ENCODE results near the gene HOXB1. TPM values are rescaled to one million over a fixed set of nuclear protein-coding genes. Genes with fewer than 3 reads are reported as not detected.

HOXB1 gene
- total RNA-seq, result not detected

- Mint-ChIP-seq H3K4me1 (ENCODE audit: low read depth) (no peaks in the 10 kb centered on the region), H3K36me3 (ENCODE audit: insufficient read depth in 2 of 2) (no peaks in the 10 kb centered on the region), H3K4me3 (no peak within 1 kb of the TSS), H3K9me3 (no peaks in the 10 kb centered on the region), H3K27ac (no peak within 1 kb of the TSS), H3K27me3 (ENCODE audit: low read depth) (peaks cover 10% of the 10 kb centered on the region)
- ATAC-seq (replicated peaks in 1 of 2) (no peak), DNase-seq (no peak)
Measured at GRCh38 chr17:48530887-48531272, at the start of gene HOXB1. HOXB1 (minus strand) TSS chr17:48531011; CDS start chr17:48530904, 107 bp downstream.

- Mint-ChIP-seq H3K27ac (no peak overlapping the region), H3K27me3 (ENCODE audit: low read depth) (peaks cover 61% of the 10 kb centered on the region), H3K4me3 (peak overlapping the region; percentile 70 to 95), H3K36me3 (ENCODE audit: insufficient read depth in 2 of 2) (peaks cover 2 to 3% of the 10 kb centered on the region in 2 donors), H3K4me1 (ENCODE audit: low read depth) (peaks cover 59% of the 10 kb centered on the region), H3K9me3 (no peaks in the 10 kb centered on the region)
- DNase-seq (no peak), ATAC-seq (replicated peaks in 1 of 2) (no peak)
Measured at GRCh38 chr17:48579760-48580554, 49.1 kb upstream of the HOXB1 start.

DNA sequence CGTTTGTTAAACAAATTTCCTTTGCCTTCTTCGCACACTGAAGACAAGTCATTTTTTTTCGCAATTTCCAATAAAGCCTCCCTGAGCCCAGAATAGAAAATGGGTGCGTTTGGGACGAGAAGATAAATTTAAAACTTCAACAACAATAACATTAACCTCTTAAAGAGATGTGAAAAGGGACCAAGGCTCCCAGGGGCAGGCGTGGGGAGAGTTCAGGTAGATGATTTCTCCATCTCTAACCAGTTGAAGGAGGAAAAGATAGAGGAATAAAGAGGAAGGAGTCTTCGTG lies 48.6 kb upstream of the HOXB1 start:
- Mint-ChIP-seq H3K4me1 (ENCODE audit: low read depth) (peaks cover 56% of the 10 kb centered on the region), H3K36me3 (ENCODE audit: insufficient read depth in 2 of 2) (peaks cover 2 to 3% of the 10 kb centered on the region in 2 donors), H3K4me3 (peak overlapping the region; percentile 89 to 95), H3K9me3 (no peaks in the 10 kb centered on the region), H3K27ac (no peak overlapping the region), H3K27me3 (ENCODE audit: low read depth) (peaks cover 60% of the 10 kb centered on the region)
- no peak for DNase-seq
- ATAC-seq (replicated peaks in 1 of 2), result no peak

DNA sequence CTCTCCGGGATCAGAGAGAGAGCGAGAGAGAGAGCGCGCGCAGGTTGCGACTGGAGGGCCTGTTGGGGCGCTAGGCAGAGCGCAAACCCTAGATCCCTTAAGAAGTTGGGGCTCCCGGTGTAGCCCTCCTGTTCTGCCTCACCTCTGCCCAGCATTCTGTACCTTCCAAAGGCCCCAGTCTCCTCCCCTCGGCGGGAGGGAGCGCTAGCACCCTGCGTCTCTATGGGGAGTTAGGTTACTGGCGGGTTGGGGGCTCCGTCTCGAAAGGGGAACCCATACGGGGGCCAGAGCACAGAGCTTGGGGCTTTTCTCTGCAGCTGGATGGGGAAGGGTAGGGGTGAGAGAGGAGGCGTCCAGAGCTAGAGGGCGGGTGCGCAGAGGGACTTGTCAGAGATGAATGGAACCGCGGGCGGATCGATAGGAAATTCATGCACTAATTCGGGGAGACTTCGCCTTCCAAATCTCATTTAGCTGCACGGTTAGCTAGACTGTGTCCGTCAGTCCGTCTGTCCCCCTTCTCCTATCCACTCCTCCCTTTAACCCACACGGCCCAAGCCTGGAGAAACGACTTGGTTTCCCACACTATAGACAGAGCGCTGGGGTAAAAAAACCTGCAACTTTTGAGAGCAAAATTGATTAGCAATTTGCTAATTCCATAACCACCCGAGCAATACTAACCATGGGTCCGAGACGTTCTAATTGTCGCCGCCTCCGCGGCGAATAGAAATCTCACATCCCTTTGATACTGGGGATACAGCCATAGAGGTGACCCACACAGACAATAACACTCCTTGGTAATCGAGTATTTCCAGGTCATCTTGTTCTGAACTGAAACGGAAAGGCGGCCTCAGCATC lies 48.0 kb upstream of the HOXB1 start:
- H3K9me3 Mint-ChIP-seq, result no peaks in the 10 kb centered on the region
- DNase-seq (no peak), ATAC-seq (replicated peaks in 1 of 2) (peak; percentile 57 to 71)
- H3K27me3 Mint-ChIP-seq (ENCODE audit: low read depth), result peaks cover 59% of the 10 kb centered on the region
- H3K36me3 Mint-ChIP-seq (ENCODE audit: insufficient read depth in 2 of 2), result peaks cover 2 to 3% of the 10 kb centered on the region in 2 donors
- peaks cover 56% of the 10 kb centered on the region for H3K4me1 Mint-ChIP-seq (ENCODE audit: low read depth)
- peak overlapping the region; percentile 89 to 95 for H3K4me3 Mint-ChIP-seq
- peak overlapping the region; percentile 58 for H3K27ac Mint-ChIP-seq

DNA sequence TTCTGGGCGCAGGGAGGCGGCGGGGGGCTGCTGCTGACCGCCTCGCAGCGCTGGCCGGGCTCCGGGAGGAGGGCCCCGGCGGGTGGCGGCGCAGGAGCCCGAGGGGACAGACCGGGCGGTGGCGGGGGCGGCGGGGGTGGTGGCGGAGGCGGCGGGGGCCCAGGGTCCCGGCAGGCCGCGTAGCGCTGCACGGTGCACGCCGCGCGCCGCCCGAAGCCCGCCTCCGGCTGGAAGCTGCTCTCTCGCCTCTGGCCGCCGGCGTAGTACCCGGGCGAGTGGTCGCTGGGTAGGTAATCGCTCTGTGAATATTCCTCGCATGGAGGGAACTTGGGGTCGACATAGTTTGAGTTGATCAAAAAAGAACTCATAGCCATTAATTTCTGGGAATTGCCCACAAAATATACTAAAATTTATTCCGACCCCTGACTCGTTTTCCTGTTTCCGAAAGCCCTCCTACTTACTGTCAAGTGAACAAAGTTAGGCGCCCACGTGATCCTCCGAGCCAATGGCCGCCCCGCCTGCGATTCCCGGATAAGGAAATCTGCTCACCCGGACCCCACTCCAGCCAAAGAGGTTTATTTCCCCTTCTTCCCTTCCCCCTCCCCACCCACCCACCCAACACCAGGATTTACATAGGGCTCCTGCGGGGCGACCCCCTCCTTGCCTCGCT lies 47.3 kb upstream of the HOXB1 start, which contains the start of gene HOXB4:
TSS of gene HOXB4 (minus strand) at position 405 of the 670 bp plus-strand sequence. CDS start at position 374, 31 bp downstream.
- Mint-ChIP-seq H3K27me3 (ENCODE audit: low read depth) (peaks cover 51% of the 10 kb centered on the region), H3K36me3 (ENCODE audit: insufficient read depth in 2 of 2) (peaks cover 2 to 3% of the 10 kb centered on the region in 2 donors), H3K9me3 (no peaks in the 10 kb centered on the region), H3K4me1 (ENCODE audit: low read depth) (peaks cover 55% of the 10 kb centered on the region), H3K27ac (peak within 1 kb of the TSS; percentile 95), H3K4me3 (peak within 1 kb of the TSS; percentile 89 to 95)
- ATAC-seq (replicated peaks in 1 of 2) (peak; percentile 72 to 86), DNase-seq (peak; percentile 73 to 77)

DNA sequence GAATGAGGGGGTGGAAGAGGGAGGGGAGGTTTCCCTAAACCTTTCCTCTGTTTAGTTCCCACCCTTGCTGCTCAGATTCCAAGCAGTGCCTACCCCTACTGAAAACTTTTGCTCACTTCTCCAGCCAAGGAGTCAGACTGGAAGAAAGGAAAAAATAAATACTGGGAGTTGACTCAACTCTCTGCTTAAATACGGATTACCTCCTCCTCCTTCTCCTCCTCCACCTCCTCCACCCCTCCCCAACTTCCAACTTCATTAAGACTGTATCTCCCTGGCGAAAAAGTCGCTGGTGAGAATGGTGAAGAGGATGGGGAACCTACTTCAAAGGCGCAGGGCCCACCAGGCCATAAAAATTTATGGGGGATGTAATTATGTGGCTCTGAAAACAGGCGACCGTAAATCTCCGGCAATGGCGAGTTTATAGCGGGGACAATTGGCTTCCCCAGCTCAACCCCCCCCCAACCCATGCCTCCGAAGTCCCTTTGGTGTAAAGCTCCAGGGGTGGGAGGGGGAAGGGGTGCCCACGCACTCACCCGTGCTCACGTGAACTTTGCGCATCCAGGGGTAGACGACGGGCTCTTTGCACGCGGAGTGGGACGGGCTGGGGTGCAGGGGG lies 46.6 kb upstream of the HOXB1 start:
- Mint-ChIP-seq H3K4me1 (ENCODE audit: low read depth) (peaks cover 49% of the 10 kb centered on the region), H3K27me3 (ENCODE audit: low read depth) (peaks cover 44% of the 10 kb centered on the region), H3K4me3 (peak overlapping the region; percentile 75 to 78), H3K27ac (no peak overlapping the region), H3K9me3 (no peaks in the 10 kb centered on the region), H3K36me3 (ENCODE audit: insufficient read depth in 2 of 2) (peaks cover 2 to 3% of the 10 kb centered on the region in 2 donors)
- DNase-seq (no peak), ATAC-seq (replicated peaks in 1 of 2) (peak in 1 of 2 donors; percentile 12)

GRCh38 chr17:48576479-48577309 lies 45.9 kb upstream of the HOXB1 start:
- peak overlapping the region; percentile 75 to 78 for H3K4me3 Mint-ChIP-seq
- H3K27ac Mint-ChIP-seq, result no peak overlapping the region
- ATAC-seq (replicated peaks in 1 of 2) (no peak), DNase-seq (no peak)
- H3K4me1 Mint-ChIP-seq (ENCODE audit: low read depth), result peaks cover 45% of the 10 kb centered on the region
- H3K9me3 Mint-ChIP-seq, result no peaks in the 10 kb centered on the region
- peaks cover 2 to 3% of the 10 kb centered on the region in 2 donors for H3K36me3 Mint-ChIP-seq (ENCODE audit: insufficient read depth in 2 of 2)
- peaks cover 41% of the 10 kb centered on the region for H3K27me3 Mint-ChIP-seq (ENCODE audit: low read depth)

- Mint-ChIP-seq H3K9me3 (no peaks in the 10 kb centered on the region), H3K27ac (no peak overlapping the region), H3K4me3 (peak overlapping the region in 1 of 2 donors; percentile 37), H3K27me3 (ENCODE audit: low read depth) (peaks cover 33% of the 10 kb centered on the region), H3K36me3 (ENCODE audit: insufficient read depth in 2 of 2) (peaks cover 2 to 3% of the 10 kb centered on the region in 2 donors), H3K4me1 (ENCODE audit: low read depth) (peaks cover 37% of the 10 kb centered on the region)
- DNase-seq, result no peak
- ATAC-seq (replicated peaks in 1 of 2), result no peak
Measured at GRCh38 chr17:48575673-48576478, 45.1 kb upstream of the HOXB1 start.

GRCh38 chr17:48575066-48575582 lies 44.3 kb upstream of the HOXB1 start:
- ATAC-seq (replicated peaks in 1 of 2), result no peak
- Mint-ChIP-seq H3K4me1 (ENCODE audit: low read depth) (peaks cover 29% of the 10 kb centered on the region), H3K9me3 (no peaks in the 10 kb centered on the region), H3K4me3 (no peak overlapping the region), H3K27me3 (ENCODE audit: low read depth) (peaks cover 25% of the 10 kb centered on the region), H3K27ac (no peak overlapping the region), H3K36me3 (ENCODE audit: insufficient read depth in 2 of 2) (peaks cover 2 to 3% of the 10 kb centered on the region in 2 donors)
- DNase-seq, result no peak

DNA sequence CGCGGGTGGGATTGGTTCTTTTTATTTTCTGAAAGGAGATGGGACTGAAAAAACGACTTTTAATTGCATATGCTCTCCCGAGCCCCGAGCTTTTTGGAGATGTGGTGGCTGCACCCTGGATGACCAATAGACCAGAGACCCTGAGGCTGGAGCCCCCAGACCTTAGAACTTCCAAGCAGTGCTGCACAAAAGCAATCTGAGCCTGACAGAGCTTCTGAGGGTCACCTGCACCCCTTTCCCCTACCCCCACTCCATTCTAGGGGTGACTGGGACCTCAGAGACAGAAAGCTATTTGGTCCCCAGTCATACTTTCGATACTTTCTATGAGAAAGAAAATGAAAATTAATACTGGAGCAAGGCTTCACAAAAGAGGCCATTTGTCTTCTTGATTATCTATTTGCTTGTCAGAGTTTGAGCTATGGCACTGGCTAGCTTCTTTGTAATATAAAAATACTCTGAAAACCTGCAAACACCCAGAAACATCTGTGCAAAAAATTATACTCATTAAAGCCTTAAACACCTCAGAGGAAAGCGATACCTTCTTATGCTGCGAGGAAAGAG lies 43.8 kb upstream of the HOXB1 start:
- Mint-ChIP-seq H3K36me3 (ENCODE audit: insufficient read depth in 2 of 2) (peaks cover 2 to 3% of the 10 kb centered on the region in 2 donors), H3K27me3 (ENCODE audit: low read depth) (peaks cover 20% of the 10 kb centered on the region), H3K27ac (no peak overlapping the region), H3K4me1 (ENCODE audit: low read depth) (peaks cover 24% of the 10 kb centered on the region), H3K9me3 (no peaks in the 10 kb centered on the region), H3K4me3 (no peak overlapping the region)
- no peak for DNase-seq
- no peak for ATAC-seq (replicated peaks in 1 of 2)

- Mint-ChIP-seq H3K27me3 (ENCODE audit: low read depth) (peaks cover 9% of the 10 kb centered on the region), H3K4me3 (no peak overlapping the region), H3K4me1 (ENCODE audit: low read depth) (peaks cover 11% of the 10 kb centered on the region), H3K9me3 (no peaks in the 10 kb centered on the region), H3K27ac (no peak overlapping the region), H3K36me3 (ENCODE audit: insufficient read depth in 2 of 2) (no peaks in the 10 kb centered on the region)
- ATAC-seq (replicated peaks in 1 of 2), result no peak
- no peak for DNase-seq
Measured at GRCh38 chr17:48571826-48572417, 41.1 kb upstream of the HOXB1 start.
